GM12801 (cell line): ENCODE data around the gene GCNT3.

Experiments
- CTCF ChIP-seq: IDR thresholded peaks from one replicate; pipeline ENCODE4 v1.5.1; 2011; ENCODE audit warnings: control low read depth; ENCODE audit not compliant: insufficient read length; ENCODE audit errors: extremely low read depth

The GCNT3 gene

GRCh38 chr15:59611276-59612260 lies at the start of gene GCNT3:
GCNT3 (plus strand) TSS chr15:59611783; CDS start chr15:59618239, 6,456 bp downstream.
- TF ChIP-seq CTCF, result no peak

GRCh38 chr15:59562448-59563186 lies 49.0 kb upstream of the GCNT3 start:
- no peak for TF ChIP-seq CTCF

GRCh38 chr15:59565299-59565698 lies 46.3 kb upstream of the GCNT3 start:
- TF ChIP-seq CTCF, result no peak

- no peak for TF ChIP-seq CTCF
Observed at GRCh38 chr15:59567324-59567723, 44.3 kb upstream of the GCNT3 start.

- TF ChIP-seq CTCF, result no peak
Observed at GRCh38 chr15:59569477-59569876, 42.1 kb upstream of the GCNT3 start.

GRCh38 chr15:59570315-59570714 lies 41.3 kb upstream of the GCNT3 start:
- no peak for TF ChIP-seq CTCF

- TF ChIP-seq CTCF, result no peak
Observed at GRCh38 chr15:59571606-59572005, 40.0 kb upstream of the GCNT3 start.
